NCI-H187 treated with DMSO at 0.1 percent for 48 hours (cell line): ENCODE results near the gene NHS.
A peak's percentile ranks its signal among the peaks of the same experiment; 100 is the strongest.

Experiments used
- DNase-seq: peaks from one replicate; lab custom pipeline; 2025; lab: John Stamatoyannopoulos, UW

The NHS gene

GRCh38 chrX:17736856-17737709 is 362.1 kb downstream of the NHS start, which contains the start of gene SCML1:
SCML1 (plus strand) TSS chrX:17737493; CDS start chrX:17744187, 6,694 bp downstream.
- DNase-seq, result peak; percentile 76

GRCh38 chrX:17737710-17737985 is 362.6 kb downstream of the NHS start:
- no peak for DNase-seq

- no peak for DNase-seq
Observed at GRCh38 chrX:17737986-17738713, 363.1 kb downstream of the NHS start.

DNA sequence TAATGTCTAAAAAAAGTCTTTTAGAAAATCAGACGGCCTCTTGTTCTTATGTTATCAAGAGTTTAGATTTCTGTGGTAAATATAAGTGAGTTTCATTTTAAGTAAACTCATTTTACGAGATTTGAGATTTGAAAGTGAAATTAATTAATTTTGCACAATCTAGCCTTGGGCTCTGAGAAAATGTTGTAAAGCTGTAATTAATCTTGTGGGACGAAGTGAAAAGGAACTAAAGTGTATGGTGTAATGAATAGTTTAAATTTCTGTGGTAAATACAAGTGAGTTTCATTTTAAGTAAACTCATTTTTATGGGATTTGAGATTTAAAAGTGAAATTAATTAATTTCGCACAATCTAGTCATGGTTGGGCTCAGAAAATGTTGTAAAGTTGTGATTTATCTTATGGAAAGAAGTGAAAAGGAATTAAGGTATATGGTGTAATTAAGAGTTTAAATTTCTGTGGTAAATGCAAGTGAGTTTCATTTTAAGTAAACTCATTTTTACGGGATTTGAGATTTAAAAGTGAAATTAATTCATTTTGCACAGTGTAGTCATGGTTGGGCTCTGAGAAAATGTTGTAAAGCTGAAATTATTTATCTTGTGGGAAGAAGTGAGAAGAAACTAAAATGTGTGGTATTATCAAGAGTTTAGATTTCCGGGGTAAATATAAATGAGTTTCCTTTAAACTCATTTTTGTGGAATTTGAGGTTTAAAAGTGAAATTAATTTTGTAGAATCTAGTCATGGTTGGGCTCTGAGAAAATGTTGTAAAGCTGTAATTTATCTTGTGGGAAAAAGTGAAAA is 363.9 kb downstream of the NHS start:
- DNase-seq, result no peak

- DNase-seq, result no peak
Observed at GRCh38 chrX:17740137-17741122, 365.4 kb downstream of the NHS start.

DNA sequence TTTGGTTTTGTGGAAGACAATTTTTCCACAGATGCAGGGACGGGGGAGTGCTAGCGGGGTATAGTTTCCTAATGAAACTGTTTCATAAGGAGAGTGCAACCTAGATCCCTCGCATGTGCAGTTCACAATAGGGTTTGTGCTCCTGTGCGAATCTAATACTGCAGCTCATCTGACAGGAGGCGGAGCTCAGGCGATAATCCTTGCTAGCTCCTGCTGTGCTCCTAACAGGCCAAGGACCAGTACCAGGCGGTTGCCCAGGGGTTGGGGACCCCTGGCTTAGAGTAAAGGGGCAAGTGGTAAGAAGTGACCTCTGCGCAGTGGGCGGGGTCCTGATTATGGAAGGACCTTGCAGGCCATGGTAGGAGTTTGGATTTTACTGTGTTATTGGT is 366.1 kb downstream of the NHS start:
- no peak for DNase-seq

DNA sequence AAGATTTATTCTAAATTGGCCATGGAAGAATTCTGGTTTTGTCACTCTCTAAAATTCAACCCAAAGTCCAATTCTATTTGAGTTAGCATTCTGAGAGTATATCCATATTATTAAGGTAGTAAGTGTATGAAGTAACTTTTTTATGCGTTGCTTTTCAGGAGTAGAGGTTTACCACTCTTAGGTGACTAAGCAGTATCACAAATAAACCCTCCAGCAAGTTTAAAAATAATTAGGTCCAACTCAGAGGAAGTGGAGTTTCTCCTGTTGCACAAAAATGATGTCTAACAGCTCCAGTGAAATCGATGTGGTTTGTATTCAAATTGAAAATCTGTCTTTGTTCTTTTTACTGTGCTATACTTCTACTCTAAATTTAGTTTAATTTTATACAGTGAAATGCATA is 368.9 kb downstream of the NHS start:
- DNase-seq, result no peak

DNA sequence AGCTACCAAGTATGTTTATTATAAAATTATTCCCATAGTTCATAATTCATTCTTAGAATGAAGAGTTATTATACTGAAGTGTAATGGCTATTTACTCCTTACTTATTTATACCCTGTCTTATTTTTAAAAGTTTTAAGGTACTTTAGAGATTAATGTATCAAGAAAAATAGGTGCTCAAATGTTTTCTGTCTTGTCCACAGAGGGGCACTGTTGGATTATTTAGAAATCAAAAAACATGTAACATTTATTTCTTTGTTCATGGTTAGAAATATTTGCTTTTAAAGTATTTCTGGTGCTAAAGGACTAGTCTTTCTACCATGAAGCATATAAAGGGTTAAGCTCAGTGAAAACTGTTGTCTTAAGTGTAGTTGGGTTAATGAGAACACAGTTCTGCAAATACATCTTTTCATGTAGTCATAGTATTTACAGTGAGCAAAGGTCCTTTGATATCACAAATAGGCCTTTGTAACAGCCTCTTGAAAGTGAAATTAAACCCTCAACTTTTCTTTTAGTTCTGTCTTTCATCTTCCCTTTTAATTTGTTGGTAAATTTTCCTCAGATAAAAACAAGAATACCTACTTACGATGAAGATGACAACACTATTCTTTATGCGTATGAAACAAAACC is 370.0 kb downstream of the NHS start:
- DNase-seq, result no peak

GRCh38 chrX:17747692-17748091 is 372.7 kb downstream of the NHS start:
- no peak for DNase-seq

DNA sequence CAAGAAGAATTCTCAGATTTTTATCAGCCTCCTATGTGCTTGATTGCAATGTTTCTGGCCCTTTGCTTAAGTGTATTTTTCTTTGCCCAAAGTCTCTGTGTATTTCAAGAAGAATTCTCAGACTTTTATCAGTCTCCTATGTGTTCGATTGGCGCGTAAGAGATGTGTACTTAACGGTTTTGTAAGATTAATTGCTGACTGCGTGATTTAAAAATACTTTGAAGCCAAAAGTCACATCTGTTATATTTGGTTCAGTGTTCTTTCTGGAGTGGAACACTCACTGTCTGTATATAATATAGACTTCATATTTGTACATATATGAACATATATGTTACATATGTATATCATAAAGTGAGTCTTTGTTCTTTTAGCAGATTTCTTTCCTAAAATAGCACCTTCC is 373.7 kb downstream of the NHS start:
- DNase-seq, result no peak

- DNase-seq, result no peak
Observed at GRCh38 chrX:17750436-17750835, 375.4 kb downstream of the NHS start.

- DNase-seq, result no peak
Observed at GRCh38 chrX:17758382-17758781, 383.4 kb downstream of the NHS start.

DNA sequence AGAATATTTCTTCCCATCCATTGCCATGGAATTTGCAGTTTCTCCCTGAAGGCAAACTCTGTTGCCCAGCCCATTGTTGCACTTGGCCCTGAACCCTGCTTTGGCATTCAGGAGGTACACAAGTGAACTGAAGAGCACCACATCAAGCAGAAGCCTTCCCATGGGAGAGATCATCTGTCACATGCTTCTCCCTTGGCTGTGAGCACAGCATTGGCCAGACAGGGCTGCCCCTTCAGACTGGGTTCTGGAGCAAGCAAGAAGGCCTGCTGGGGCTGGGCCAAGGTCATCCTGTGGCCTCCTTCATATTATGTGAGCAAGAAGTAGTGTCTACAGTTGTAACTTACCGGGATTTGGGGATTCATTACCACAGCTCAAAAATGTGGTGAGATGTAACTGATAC is 385.0 kb downstream of the NHS start:
- DNase-seq, result no peak

DNA sequence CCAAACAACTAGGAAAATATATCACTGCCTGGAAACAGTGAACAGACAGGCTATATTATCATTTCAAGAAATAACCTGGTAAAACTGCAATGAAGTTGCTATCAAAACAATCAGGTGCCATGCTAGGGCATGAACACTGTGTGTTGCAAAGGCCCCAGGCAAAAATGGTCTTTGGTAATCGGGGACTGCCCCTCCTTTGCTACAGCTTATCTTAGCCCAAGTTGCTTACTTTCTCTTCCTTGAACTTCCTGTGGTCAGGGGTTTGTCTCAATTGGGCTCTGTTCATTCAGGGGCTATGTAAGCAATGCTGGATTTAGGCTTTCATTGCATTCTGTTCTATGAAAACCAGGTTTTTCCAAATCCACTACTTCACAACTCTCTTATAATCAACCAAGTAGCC is 392.7 kb downstream of the NHS start:
- DNase-seq, result no peak

DNA sequence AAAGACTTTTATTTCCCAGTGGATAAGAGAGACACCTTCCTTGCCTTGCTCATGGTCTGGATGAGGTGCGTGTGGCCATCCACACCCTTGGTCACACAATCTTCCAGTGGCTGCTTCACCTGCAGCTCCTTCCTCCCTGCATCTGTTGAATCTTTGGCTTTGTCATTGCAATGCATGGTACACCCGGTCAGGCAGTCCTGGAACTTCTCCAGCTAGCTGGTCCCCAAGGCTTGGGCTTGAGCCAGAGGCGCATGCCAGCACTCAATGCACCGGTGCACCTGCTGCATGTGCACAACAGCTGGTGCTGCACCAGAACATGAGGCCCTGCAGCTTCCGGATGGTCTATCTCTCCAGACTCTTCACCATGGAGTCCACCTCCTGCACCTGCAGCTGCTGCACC is 394.0 kb downstream of the NHS start:
- no peak for DNase-seq

GRCh38 chrX:17769701-17770269 is 394.8 kb downstream of the NHS start:
- no peak for DNase-seq

GRCh38 chrX:17773221-17773876 is 398.3 kb downstream of the NHS start:
- no peak for DNase-seq

DNA sequence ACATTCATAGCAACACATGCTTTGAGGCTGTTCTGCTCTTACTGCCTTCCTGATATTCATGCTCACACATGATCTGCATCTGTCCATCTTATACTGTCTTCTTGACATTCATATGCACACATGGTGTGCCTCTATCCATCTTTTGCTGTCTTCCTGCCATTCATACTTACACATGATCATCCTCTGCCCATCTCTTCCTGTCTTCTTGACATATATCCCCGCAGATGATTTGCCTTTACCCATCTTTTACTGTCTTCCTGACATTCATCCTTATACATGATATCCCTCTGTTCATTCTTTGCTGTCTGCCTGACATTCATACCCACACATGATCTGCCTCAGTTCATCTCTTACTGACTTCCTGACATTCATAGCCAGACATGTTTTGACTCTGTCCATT is 399.1 kb downstream of the NHS start:
- DNase-seq, result no peak

DNA sequence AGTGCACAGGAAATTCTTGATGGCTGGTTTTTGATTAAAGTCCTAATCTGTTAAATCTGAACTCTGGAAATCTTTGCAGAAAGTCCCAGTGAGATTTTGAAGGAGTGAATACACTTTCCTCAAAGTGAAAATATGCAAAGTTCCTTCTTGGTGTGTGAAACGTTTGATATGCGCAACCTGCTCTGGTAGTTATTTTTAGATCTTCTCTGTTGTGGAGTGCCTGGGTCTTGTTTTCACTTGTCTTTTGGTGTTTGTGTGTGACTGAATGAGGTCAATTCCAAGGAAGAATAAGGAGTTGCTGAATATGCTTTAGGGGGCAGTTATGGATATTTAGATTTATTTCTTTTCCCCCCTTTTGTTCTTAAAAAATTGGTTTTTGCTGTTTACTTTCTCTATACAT is 404.0 kb downstream of the NHS start:
- DNase-seq, result no peak

- DNase-seq, result no peak
Observed at GRCh38 chrX:17779434-17779833, 404.4 kb downstream of the NHS start.
